Measurements from ENCODE around the gene ADCY9. TPM values are rescaled to one million over a fixed set of nuclear protein-coding genes. Genes with fewer than 3 reads are reported as not detected.
A peak's percentile ranks its signal among the peaks of the same experiment; 100 is the strongest.
"Not testable (repeated sequence)": the region's sequence is repeated elsewhere in the genome, so short reads cannot be mapped to it uniquely, and the experiment has no call there.

Gene ADCY9
- total and polyA plus RNA-seq, 3 experiments from 2014 or later = 1.2 to 9.2 (median 8.2) TPM

DNA sequence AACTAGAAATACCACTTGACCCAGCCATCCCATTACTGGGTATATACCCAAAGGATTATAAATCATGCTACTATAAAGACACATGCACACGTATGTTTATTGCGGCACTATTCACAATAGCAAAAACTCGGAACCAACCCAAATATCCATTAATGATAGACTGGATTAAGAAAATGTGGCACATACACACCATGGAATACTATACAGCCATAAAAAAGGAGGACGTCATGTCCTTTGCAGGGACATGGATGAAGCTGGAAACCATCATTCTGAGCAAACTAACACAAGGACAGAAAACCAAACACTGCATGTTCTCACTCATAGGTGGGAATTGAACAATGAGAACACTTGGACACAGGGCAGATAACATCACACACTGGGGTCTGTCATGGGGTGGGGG is 174.1 kb downstream of the ADCY9 start:
- H3K27me3 ChIP-seq (ENCODE audit: insufficient read depth, low read length, poor library complexity, severe bottlenecking); H3K27ac ChIP-seq (ENCODE audit: low read depth, low read length); H3K9me3 ChIP-seq (ENCODE audit: low read length); H3K4me3 ChIP-seq (ENCODE audit: low read length); DNase-seq; H3K4me3 Mint-ChIP-seq; H3K36me3 Mint-ChIP-seq; CTCF ChIA-PET; H3K9me3 Mint-ChIP-seq; H3K36me3 ChIP-seq (ENCODE audit: insufficient read depth, low read length); POLR2A ChIA-PET; H3K27me3 Mint-ChIP-seq; H3K4me1 Mint-ChIP-seq: not testable (repeated sequence)
- peak overlapping the region in 1 of 8 donors; percentile 13 for H3K27ac Mint-ChIP-seq
- peaks cover 10% of the 10 kb centered on the region for H3K4me1 ChIP-seq (ENCODE audit: insufficient read depth, low read length)

DNA sequence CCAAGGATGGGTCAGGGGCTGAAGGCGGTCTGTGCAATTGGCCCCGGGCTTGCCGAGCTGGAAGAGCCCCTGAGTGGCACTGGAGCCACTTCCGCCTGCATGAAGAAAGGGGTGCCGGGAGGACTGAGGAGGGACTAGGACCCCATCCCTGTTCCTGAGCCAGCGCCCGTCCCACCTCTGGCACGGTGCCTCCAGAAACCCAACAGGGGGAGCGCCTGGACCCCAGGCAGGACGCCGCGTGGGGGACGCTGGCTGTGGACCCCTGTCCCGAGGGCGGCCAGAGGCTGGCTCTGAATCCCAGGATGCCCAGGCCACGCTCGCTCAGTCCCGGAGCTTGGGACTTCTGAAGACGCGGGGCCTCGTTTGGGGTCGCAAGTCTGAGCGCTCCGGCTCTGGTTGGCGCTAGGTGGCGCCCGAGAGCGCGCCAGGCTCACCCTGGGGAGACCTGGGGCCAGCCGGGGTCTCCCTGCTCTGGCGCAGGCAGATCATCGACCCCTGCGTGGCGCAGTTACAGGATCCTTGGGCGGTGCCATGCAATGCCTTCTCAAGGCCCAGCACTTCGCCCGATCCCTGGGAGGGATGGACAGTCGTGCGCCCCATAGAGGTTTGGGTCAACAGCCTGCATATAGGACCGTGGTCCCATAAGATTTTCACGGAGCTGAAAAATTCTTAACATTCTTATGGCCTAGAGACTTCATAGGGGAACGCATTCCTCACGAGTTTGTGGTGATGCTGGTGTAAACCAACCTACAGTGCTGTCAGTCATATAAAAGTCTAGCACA is 177.2 kb downstream of the ADCY9 start:
- ChIA-PET POLR2A (no interaction called here), CTCF (interaction anchor here (0.6 to 3.7 kb wide), 13 partner anchors 8 to 464 kb away, joined by 3 to 26 read pairs (median 3); no protein-coding TSS in a partner anchor)
- H3K4me1 ChIP-seq (ENCODE audit: insufficient read depth, low read length) = peaks cover 10% of the 10 kb centered on the region
- no peaks in the 10 kb centered on the region for H3K9me3 ChIP-seq (ENCODE audit: low read length)
- H3K4me3 Mint-ChIP-seq = peak overlapping the region in 3 of 7 donors; percentile 45 to 53 (median 49)
- peaks cover 0 to 2% (median 0%) of the 10 kb centered on the region in 5 donors for H3K9me3 Mint-ChIP-seq
- no peak overlapping the region for H3K27ac ChIP-seq (ENCODE audit: low read depth, low read length)
- DNase-seq = peak; percentile 45 to 75 (median 58)
- H3K27me3 ChIP-seq (ENCODE audit: insufficient read depth, low read length, poor library complexity, severe bottlenecking) = peaks cover 4% of the 10 kb centered on the region
- H3K4me1 Mint-ChIP-seq = peaks cover 0 to 10% (median 2%) of the 10 kb centered on the region in 3 donors
- peak overlapping the region; percentile 34 for H3K4me3 ChIP-seq (ENCODE audit: low read length)
- H3K36me3 Mint-ChIP-seq = no peaks in the 10 kb centered on the region
- peaks cover 5 to 12% of the 10 kb centered on the region in 2 donors for H3K27me3 Mint-ChIP-seq
- H3K36me3 ChIP-seq (ENCODE audit: insufficient read depth, low read length) = no peaks in the 10 kb centered on the region
- peak overlapping the region in 1 of 8 donors; percentile 57 for H3K27ac Mint-ChIP-seq

DNA sequence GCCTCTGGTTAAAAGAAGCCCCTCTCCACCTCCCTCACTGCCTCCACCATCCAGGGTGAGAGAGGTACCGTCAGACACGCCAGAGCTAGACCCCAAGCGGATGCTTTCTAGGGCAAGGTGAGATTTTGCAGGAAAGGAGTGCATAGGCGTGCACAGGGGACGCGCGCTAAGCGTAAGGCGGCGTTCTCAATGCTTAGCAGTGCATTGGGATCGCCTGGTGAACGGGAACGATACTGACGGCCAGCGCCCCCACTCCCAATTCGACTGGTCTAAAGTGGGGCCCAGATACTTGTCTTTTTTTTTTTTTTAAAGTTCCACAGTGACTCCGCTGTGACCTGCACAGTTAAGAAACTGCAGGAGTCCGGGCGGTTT is 177.8 kb downstream of the ADCY9 start:
- Mint-ChIP-seq H3K4me1 (peaks cover 0 to 10% (median 2%) of the 10 kb centered on the region in 3 donors), H3K4me3 (peak overlapping the region in 5 of 7 donors; percentile 43 to 53 (median 46)), H3K27me3 (peaks cover 5 to 12% of the 10 kb centered on the region in 2 donors), H3K9me3 (peaks cover 0 to 2% (median 0%) of the 10 kb centered on the region in 5 donors), H3K27ac (peak overlapping the region in 1 of 8 donors; percentile 57), H3K36me3 (no peaks in the 10 kb centered on the region)
- H3K36me3 ChIP-seq (ENCODE audit: insufficient read depth, low read length) = no peaks in the 10 kb centered on the region
- peaks cover 4% of the 10 kb centered on the region for H3K27me3 ChIP-seq (ENCODE audit: insufficient read depth, low read length, poor library complexity, severe bottlenecking)
- H3K9me3 ChIP-seq (ENCODE audit: low read length) = no peaks in the 10 kb centered on the region
- H3K4me1 ChIP-seq (ENCODE audit: insufficient read depth, low read length) = peaks cover 10% of the 10 kb centered on the region
- no peak for DNase-seq
- H3K27ac ChIP-seq (ENCODE audit: low read depth, low read length) = no peak overlapping the region
- ChIA-PET CTCF (interaction anchor here (0.9 to 3.7 kb wide), 9 partner anchors 8 to 464 kb away, joined by 3 to 26 read pairs (median 3); no protein-coding TSS in a partner anchor), POLR2A (no interaction called here)
- peak overlapping the region; percentile 34 for H3K4me3 ChIP-seq (ENCODE audit: low read length)

DNA sequence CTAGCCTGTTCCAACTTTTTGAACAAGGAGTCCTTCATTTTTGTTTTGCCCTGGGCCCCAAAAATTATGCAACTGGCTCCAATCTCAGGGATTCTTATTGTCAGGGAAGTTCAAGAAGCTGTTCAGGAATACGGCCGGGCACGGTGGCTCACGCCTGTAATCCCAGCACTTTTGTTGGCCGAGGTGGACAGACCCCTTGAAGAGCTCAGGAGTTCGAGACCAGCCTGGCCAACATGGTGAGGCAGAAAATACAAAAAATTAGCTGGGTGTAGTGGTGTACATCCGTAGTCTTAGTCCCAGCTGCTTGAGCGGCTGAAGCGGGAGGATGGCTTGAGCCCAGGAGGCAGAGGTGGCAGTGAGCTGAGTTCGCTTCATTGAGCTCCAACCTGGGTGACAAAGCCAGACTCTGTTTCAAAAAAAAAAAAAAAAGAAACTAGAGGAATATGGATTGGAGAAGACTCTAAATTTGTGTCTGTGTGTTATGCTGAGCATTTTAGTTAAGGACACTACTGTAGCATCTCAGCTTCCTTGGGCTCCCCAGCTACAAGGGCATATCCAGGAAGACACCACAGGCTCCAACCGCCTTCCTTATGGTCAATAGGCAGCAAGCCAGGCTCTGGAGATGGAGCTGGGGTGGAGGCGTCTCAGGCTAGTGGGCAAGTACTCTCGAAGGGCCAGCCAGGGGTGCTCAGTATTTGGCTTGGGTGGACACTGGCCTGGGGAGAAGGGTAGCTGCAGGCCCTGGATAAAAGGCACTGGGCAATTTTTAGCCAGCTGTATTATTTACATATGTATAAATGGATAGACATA is 179.0 kb downstream of the ADCY9 start:
- Histone ChIP-seq H3K4me3 (ENCODE audit: low read length) (no peak overlapping the region), H3K27me3 (ENCODE audit: insufficient read depth, low read length, poor library complexity, severe bottlenecking) (peaks cover 4% of the 10 kb centered on the region), H3K27ac (ENCODE audit: low read depth, low read length) (no peak overlapping the region), H3K9me3 (ENCODE audit: low read length) (no peaks in the 10 kb centered on the region), H3K4me1 (ENCODE audit: insufficient read depth, low read length) (peaks cover 10% of the 10 kb centered on the region), H3K36me3 (ENCODE audit: insufficient read depth, low read length) (no peaks in the 10 kb centered on the region)
- Mint-ChIP-seq H3K9me3 (peaks cover 0 to 2% (median 0%) of the 10 kb centered on the region in 5 donors), H3K4me3 (no peak overlapping the region), H3K27ac (no peak overlapping the region), H3K4me1 (peaks cover 0 to 10% (median 2%) of the 10 kb centered on the region in 3 donors), H3K36me3 (no peaks in the 10 kb centered on the region), H3K27me3 (peaks cover 5 to 12% of the 10 kb centered on the region in 2 donors)
- POLR2A ChIA-PET = no interaction called here
- CTCF ChIA-PET = interaction anchor here (1.0 to 2.2 kb wide), 3 partner anchors 9 to 317 kb away, joined by 3 to 8 read pairs (median 4); no protein-coding TSS in a partner anchor
- DNase-seq = no peak

GRCh38 chr16:3935921-3936320 is 180.3 kb downstream of the ADCY9 start:
- H3K27me3 ChIP-seq (ENCODE audit: insufficient read depth, low read length, poor library complexity, severe bottlenecking) = peaks cover 4% of the 10 kb centered on the region
- H3K4me1 ChIP-seq (ENCODE audit: insufficient read depth, low read length) = peaks cover 10% of the 10 kb centered on the region
- peaks cover 5 to 12% of the 10 kb centered on the region in 2 donors for H3K27me3 Mint-ChIP-seq
- H3K4me3 Mint-ChIP-seq = no peak overlapping the region
- H3K27ac Mint-ChIP-seq = peak overlapping the region in 1 of 8 donors; percentile 80
- no peaks in the 10 kb centered on the region for H3K9me3 ChIP-seq (ENCODE audit: low read length)
- POLR2A ChIA-PET = no interaction called here
- no peaks in the 10 kb centered on the region for H3K36me3 ChIP-seq (ENCODE audit: insufficient read depth, low read length)
- no peaks in the 10 kb centered on the region for H3K9me3 Mint-ChIP-seq
- no peak overlapping the region for H3K4me3 ChIP-seq (ENCODE audit: low read length)
- H3K4me1 Mint-ChIP-seq = peaks cover 0 to 10% (median 2%) of the 10 kb centered on the region in 3 donors
- H3K27ac ChIP-seq (ENCODE audit: low read depth, low read length) = no peak overlapping the region
- DNase-seq = no peak
- CTCF ChIA-PET = no interaction called here
- H3K36me3 Mint-ChIP-seq = no peaks in the 10 kb centered on the region

GRCh38 chr16:3934491-3935181 is 181.6 kb downstream of the ADCY9 start:
- Mint-ChIP-seq H3K27me3 (peaks cover 5 to 12% of the 10 kb centered on the region in 2 donors), H3K4me3 (no peak overlapping the region), H3K36me3 (no peaks in the 10 kb centered on the region), H3K9me3 (no peaks in the 10 kb centered on the region), H3K4me1 (peaks cover 0 to 10% (median 2%) of the 10 kb centered on the region in 3 donors), H3K27ac (no peak overlapping the region)
- H3K9me3 ChIP-seq (ENCODE audit: low read length) = no peaks in the 10 kb centered on the region
- peaks cover 10% of the 10 kb centered on the region for H3K4me1 ChIP-seq (ENCODE audit: insufficient read depth, low read length)
- H3K27ac ChIP-seq (ENCODE audit: low read depth, low read length) = no peak overlapping the region
- H3K27me3 ChIP-seq (ENCODE audit: insufficient read depth, low read length, poor library complexity, severe bottlenecking) = peaks cover 4% of the 10 kb centered on the region
- H3K36me3 ChIP-seq (ENCODE audit: insufficient read depth, low read length) = no peaks in the 10 kb centered on the region
- no peak for DNase-seq
- ChIA-PET POLR2A (no interaction called here), CTCF (interaction anchor here (0.9 kb wide), 1 partner anchor 315 kb away, joined by 3 read pairs; no protein-coding TSS in a partner anchor)
- no peak overlapping the region for H3K4me3 ChIP-seq (ENCODE audit: low read length)

DNA sequence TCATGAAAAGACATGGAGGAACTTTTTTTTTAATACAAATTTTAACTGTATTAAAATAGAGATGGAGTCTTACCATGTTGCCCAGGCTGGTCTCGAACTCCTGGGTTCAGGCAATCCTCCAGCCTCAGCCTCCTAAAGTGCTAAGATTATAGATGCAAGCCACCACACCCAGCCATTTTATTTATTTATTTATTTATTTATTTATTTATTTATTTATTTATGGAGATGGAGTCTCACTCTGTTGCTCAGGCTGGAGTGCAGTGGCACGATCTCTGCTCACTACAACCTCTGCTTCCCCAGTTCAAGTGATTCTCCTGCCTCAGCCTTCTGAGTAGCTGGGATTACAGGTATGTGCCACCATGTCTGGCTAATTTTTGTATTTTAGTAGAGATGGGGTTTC is 189.1 kb downstream of the ADCY9 start:
- H3K4me3 ChIP-seq (ENCODE audit: low read length); H3K36me3 Mint-ChIP-seq; H3K4me1 ChIP-seq (ENCODE audit: insufficient read depth, low read length); CTCF ChIA-PET; H3K4me1 Mint-ChIP-seq; H3K9me3 Mint-ChIP-seq; H3K27me3 ChIP-seq (ENCODE audit: insufficient read depth, low read length, poor library complexity, severe bottlenecking); H3K36me3 ChIP-seq (ENCODE audit: insufficient read depth, low read length); H3K27ac ChIP-seq (ENCODE audit: low read depth, low read length); H3K9me3 ChIP-seq (ENCODE audit: low read length); H3K4me3 Mint-ChIP-seq; DNase-seq; H3K27ac Mint-ChIP-seq; POLR2A ChIA-PET: not testable (repeated sequence)
- H3K27me3 Mint-ChIP-seq = peaks cover 14 to 18% of the 10 kb centered on the region in 2 donors

All from CD8-positive, alpha-beta memory T cell (primary cell).